ENCODE results near the gene PRKG1.

- TF ChIP-seq CTCF (conservative IDR thresholded peaks at IDR 0.05 in 1 of 2, IDR thresholded peaks at IDR 0.05 in 1 of 2; ENCODE audit: low read depth in 1 of 2, low read length in 2 of 2) (no peak), EZH2 (IDR thresholded peaks at IDR 0.05; ENCODE audit: low read length, missing control alignments) (no peak)
These were observed 1178.0 kb downstream of the PRKG1 start for GRCh38 chr10:52252307-52252706.
